Activated CD4-positive, alpha-beta T cell treated with anti-CD3 and anti-CD28 coated beads for 1 hour (primary cell): Measurements from ENCODE around the gene PLK5.
A peak's percentile ranks its signal among the peaks of the same experiment; 100 is the strongest.

ENCODE experiments used
- DNase-seq: peaks from one replicate; pipeline ENCODE4 v3.0.0-alpha.2; 2020

Gene PLK5

GRCh38 chr19:1556390-1557070 is 32.7 kb downstream of the PLK5 start:
- DNase-seq: no peak

GRCh38 chr19:1558552-1558951 is 34.7 kb downstream of the PLK5 start:
- DNase-seq: no peak

GRCh38 chr19:1560286-1560882 is 36.5 kb downstream of the PLK5 start:
- no peak for DNase-seq

- no peak for DNase-seq
Observed at GRCh38 chr19:1561236-1561842, 37.5 kb downstream of the PLK5 start.

GRCh38 chr19:1563251-1563650 is 39.4 kb downstream of the PLK5 start:
- DNase-seq: no peak

- DNase-seq: no peak
Observed at GRCh38 chr19:1566392-1567115, 42.7 kb downstream of the PLK5 start.

- DNase-seq: no peak
Observed at GRCh38 chr19:1567116-1567847, 43.4 kb downstream of the PLK5 start.

- no peak for DNase-seq
Observed at GRCh38 chr19:1567848-1568227, 44.0 kb downstream of the PLK5 start.

- DNase-seq: peak; percentile 74
Observed at GRCh38 chr19:1568320-1569019, 44.6 kb downstream of the PLK5 start, which contains the start of gene MEX3D. MEX3D (minus strand) TSS chr19:1568325; CDS start chr19:1568058, 267 bp downstream.

- no peak for DNase-seq
Observed at GRCh38 chr19:1569997-1570396, 46.1 kb downstream of the PLK5 start.

- DNase-seq: no peak
Observed at GRCh38 chr19:1570836-1571235, 47.0 kb downstream of the PLK5 start.

GRCh38 chr19:1571358-1571757 is 47.5 kb downstream of the PLK5 start:
- no peak for DNase-seq

- no peak for DNase-seq
Observed at GRCh38 chr19:1572795-1573194, 48.9 kb downstream of the PLK5 start.

- DNase-seq: no peak
Observed at GRCh38 chr19:1574354-1575136, 50.7 kb downstream of the PLK5 start.

- DNase-seq: no peak
Observed at GRCh38 chr19:1575323-1576241, 51.7 kb downstream of the PLK5 start.

- no peak for DNase-seq
Observed at GRCh38 chr19:1576242-1577089, 52.6 kb downstream of the PLK5 start.

- no peak for DNase-seq
Observed at GRCh38 chr19:1577090-1577928, 53.4 kb downstream of the PLK5 start.

GRCh38 chr19:1577929-1578618 is 54.2 kb downstream of the PLK5 start:
- DNase-seq: no peak
